Hepatocyte (in vitro differentiated cells): ENCODE results near the gene GINS2. TPM values are rescaled to one million over a fixed set of nuclear protein-coding genes. Genes with fewer than 3 reads are reported as not detected.

Source experiments
- DNase-seq: peaks from one replicate; pipeline ENCODE4 v3.0.0-alpha.2; 2016; ENCODE audit warnings: low spot score
- H2AFZ ChIP-seq: fragments of 200-600 bp; sonication (generic); 2 replicates; pipeline ENCODE4 v1.6.0; 2016; ENCODE audit warnings: antibody characterized with exemption, mild to moderate bottlenecking
- H3K27ac ChIP-seq: fragments of 200-600 bp; sonication (generic); 2 replicates; pipeline ENCODE4 v1.5.1; 2016; ENCODE audit warnings: mild to moderate bottlenecking
- H3K27me3 ChIP-seq: fragments of 200-600 bp; sonication (generic); 2 replicates; pipeline ENCODE4 v1.6.1; 2016
- H3K36me3 ChIP-seq: fragments of 200-600 bp; sonication (generic); replicated peaks from 2 replicates; pipeline ENCODE4 v1.5.1; 2016; ENCODE audit warnings: low read depth; ENCODE audit not compliant: insufficient read depth
- H3K4me1 ChIP-seq: fragments of 200-600 bp; sonication (generic); 2 replicates; pipeline ENCODE4 v1.5.1; 2016; ENCODE audit warnings: mild to moderate bottlenecking, moderate library complexity; ENCODE audit not compliant: insufficient read depth
- H3K4me2 ChIP-seq: fragments of 200-600 bp; sonication (generic); 2 replicates; pipeline ENCODE4 v1.6.0; 2016
- H3K4me3 ChIP-seq: fragments of 200-600 bp; sonication (generic); 2 replicates; pipeline ENCODE4 v1.5.1; 2016; ENCODE audit warnings: mild to moderate bottlenecking
- H3K79me2 ChIP-seq: fragments of 200-600 bp; sonication (generic); 2 replicates; pipeline ENCODE4 v1.6.0; 2017; ENCODE audit warnings: mild to moderate bottlenecking
- H3K9me2 ChIP-seq: fragments of 200-600 bp; sonication (generic); replicated peaks from 2 replicates; pipeline ENCODE4 v1.6.0; 2017; ENCODE audit warnings: mild to moderate bottlenecking; ENCODE audit not compliant: insufficient read depth
- H3K9me3 ChIP-seq: fragments of 200-600 bp; sonication (generic); 2 replicates; pipeline ENCODE4 v1.5.1; 2016; ENCODE audit warnings: low read depth, mild to moderate bottlenecking
- H4K20me1 ChIP-seq: fragments of 200-600 bp; sonication (generic); 2 replicates; pipeline ENCODE4 v1.6.0; 2016; ENCODE audit warnings: mild to moderate bottlenecking; ENCODE audit not compliant: insufficient read depth, poor library complexity, severe bottlenecking
- EZH2 ChIP-seq: fragments of 200-600 bp; sonication (generic); IDR thresholded peaks from 2 replicates; pipeline ENCODE4 v1.6.1; 2016; ENCODE audit warnings: antibody characterized with exemption, mild to moderate bottlenecking, borderline replicate concordance
- EZH2phosphoT487 ChIP-seq: fragments of 200-600 bp; sonication (generic); IDR thresholded peaks from one replicate; pipeline ENCODE4 v1.6.1; 2018; ENCODE audit warnings: antibody characterized with exemption, mild to moderate bottlenecking, low read depth, moderate library complexity; ENCODE audit not compliant: unreplicated experiment, severe bottlenecking
- WGBS: methylation state at CpG from one replicate; pipeline ENCODE4 v1.1.6; 2016; ENCODE audit warnings: low lambda C conversion rate; ENCODE audit errors: missing lambda C conversion rate; 5-methylcytosine and 5-hydroxymethylcytosine counted together
- polyA plus RNA-seq: library from polyadenylated mRNA; unstranded; fragments of >200 nt; fragmentation: Nextera tagmentation; extraction: Ambion mirVana; gene quantifications from 2 replicates; pipeline ENCODE4 v1.2.1, GENCODE V29; 2016
- total RNA-seq: library from RNA; depleted of rRNA; stranded (reverse); fragments of >200 nt; gene quantifications from 2 replicates; pipeline ENCODE4 v1.2.3, GENCODE V29; 2014
- TF ChIP-seq, protein P1 (sequence below): fragments of 200-600 bp; sonication (generic); IDR thresholded peaks from 2 replicates; pipeline ENCODE4 v1.5.1; 2016; ENCODE audit warnings: antibody characterized with exemption, mild to moderate bottlenecking; ENCODE audit not compliant: poor library complexity

GINS2 gene
- total and polyA plus RNA-seq, 2 experiments from 2014 or later, result 6.3 to 7.5 TPM

GRCh38 chr16:85685251-85685650 is 3.5 kb downstream of the GINS2 start:
- Histone ChIP-seq H3K9me2 (no peaks in the 10 kb centered on the region), H2AFZ (no peak overlapping the region), H3K79me2 (peaks cover 9% of the 10 kb centered on the region), H4K20me1 (no peaks in the 10 kb centered on the region), H3K36me3 (no peaks in the 10 kb centered on the region), H3K4me1 (peaks cover 6% of the 10 kb centered on the region), H3K4me3 (no peak overlapping the region), H3K27ac (no peak overlapping the region), H3K27me3 (no peaks in the 10 kb centered on the region), H3K4me2 (no peak overlapping the region), H3K9me3 (no peaks in the 10 kb centered on the region)
- 93% methylated on average over 2 of the region's 2 CpGs for WGBS
- DNase-seq, result no peak
- TF ChIP-seq EZH2, result no peak
- no peak for TF ChIP-seq EZH2phosphoT487
- TF ChIP-seq, protein P1, sequence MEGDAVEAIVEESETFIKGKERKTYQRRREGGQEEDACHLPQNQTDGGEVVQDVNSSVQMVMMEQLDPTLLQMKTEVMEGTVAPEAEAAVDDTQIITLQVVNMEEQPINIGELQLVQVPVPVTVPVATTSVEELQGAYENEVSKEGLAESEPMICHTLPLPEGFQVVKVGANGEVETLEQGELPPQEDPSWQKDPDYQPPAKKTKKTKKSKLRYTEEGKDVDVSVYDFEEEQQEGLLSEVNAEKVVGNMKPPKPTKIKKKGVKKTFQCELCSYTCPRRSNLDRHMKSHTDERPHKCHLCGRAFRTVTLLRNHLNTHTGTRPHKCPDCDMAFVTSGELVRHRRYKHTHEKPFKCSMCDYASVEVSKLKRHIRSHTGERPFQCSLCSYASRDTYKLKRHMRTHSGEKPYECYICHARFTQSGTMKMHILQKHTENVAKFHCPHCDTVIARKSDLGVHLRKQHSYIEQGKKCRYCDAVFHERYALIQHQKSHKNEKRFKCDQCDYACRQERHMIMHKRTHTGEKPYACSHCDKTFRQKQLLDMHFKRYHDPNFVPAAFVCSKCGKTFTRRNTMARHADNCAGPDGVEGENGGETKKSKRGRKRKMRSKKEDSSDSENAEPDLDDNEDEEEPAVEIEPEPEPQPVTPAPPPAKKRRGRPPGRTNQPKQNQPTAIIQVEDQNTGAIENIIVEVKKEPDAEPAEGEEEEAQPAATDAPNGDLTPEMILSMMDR, result no peak

GRCh38 chr16:85683363-85683762 is 5.4 kb downstream of the GINS2 start:
- Histone ChIP-seq H3K4me2 (no peak overlapping the region), H3K9me3 (no peaks in the 10 kb centered on the region), H3K4me1 (peaks cover 6% of the 10 kb centered on the region), H3K79me2 (peaks cover 7% of the 10 kb centered on the region), H3K9me2 (no peaks in the 10 kb centered on the region), H3K27me3 (no peaks in the 10 kb centered on the region), H3K36me3 (no peaks in the 10 kb centered on the region), H4K20me1 (no peaks in the 10 kb centered on the region), H2AFZ (no peak overlapping the region), H3K27ac (no peak overlapping the region), H3K4me3 (no peak overlapping the region)
- no peak for DNase-seq
- no peak for TF ChIP-seq EZH2phosphoT487
- TF ChIP-seq, protein P1, result no peak

DNA sequence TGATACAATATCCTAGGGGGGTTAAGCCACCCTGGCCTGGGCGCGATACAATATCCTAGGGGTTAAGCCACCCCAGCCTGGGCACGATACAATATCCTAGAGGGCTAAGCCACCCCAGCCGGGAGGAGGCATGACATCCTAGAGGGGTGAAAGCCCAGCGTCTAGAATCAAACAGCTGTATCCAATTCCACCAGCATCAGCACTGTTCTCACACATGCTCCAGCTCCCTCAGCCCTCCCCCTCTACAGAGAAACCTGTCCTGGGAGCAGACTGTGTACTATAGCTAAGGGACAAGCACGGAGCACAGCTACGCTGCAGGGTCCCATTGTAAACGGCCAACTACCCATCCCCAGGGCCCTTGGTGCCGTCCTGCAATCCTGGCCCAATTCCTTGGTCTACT is 6.2 kb downstream of the GINS2 start:
- Histone ChIP-seq H3K4me1 (peaks cover 6% of the 10 kb centered on the region), H3K4me3 (no peak overlapping the region), H3K4me2 (no peak overlapping the region), H3K79me2 (no peaks in the 10 kb centered on the region), H2AFZ (no peak overlapping the region), H3K9me3 (no peaks in the 10 kb centered on the region), H3K27me3 (no peaks in the 10 kb centered on the region), H3K36me3 (no peaks in the 10 kb centered on the region), H4K20me1 (no peaks in the 10 kb centered on the region), H3K27ac (no peak overlapping the region), H3K9me2 (no peaks in the 10 kb centered on the region)
- DNase-seq, result no peak
- TF ChIP-seq EZH2phosphoT487 (no peak), EZH2 (no peak)
- TF ChIP-seq, protein P1, result no peak
- 85% methylated on average over 9 of the region's 9 CpGs for WGBS

- peak; percentile 39 for DNase-seq
- Histone ChIP-seq H3K4me1 (peaks cover 6% of the 10 kb centered on the region), H3K4me3 (no peak overlapping the region), H3K36me3 (no peaks in the 10 kb centered on the region), H3K9me2 (no peaks in the 10 kb centered on the region), H2AFZ (no peak overlapping the region), H3K27ac (peak overlapping the region; percentile 65), H4K20me1 (no peaks in the 10 kb centered on the region), H3K9me3 (no peaks in the 10 kb centered on the region), H3K4me2 (no peak overlapping the region), H3K27me3 (no peaks in the 10 kb centered on the region), H3K79me2 (no peaks in the 10 kb centered on the region)
- TF ChIP-seq EZH2 (no peak), EZH2phosphoT487 (no peak)
- TF ChIP-seq, protein P1, result no peak
- WGBS, result 79% methylated on average over 8 of the region's 8 CpGs
Measured at GRCh38 chr16:85681255-85681654, 7.5 kb downstream of the GINS2 start.
